ENCODE results near the gene TBX3. TPM values are rescaled to one million over a fixed set of nuclear protein-coding genes. Genes with fewer than 3 reads are reported as not detected.

The TBX3 gene
- total RNA-seq, 5 donors from 2014 or later (not counting 1 experiment from before 2014, with no cell fraction given): 0.26 to 0.44 (median 0.41) TPM; not detected in 2

DNA sequence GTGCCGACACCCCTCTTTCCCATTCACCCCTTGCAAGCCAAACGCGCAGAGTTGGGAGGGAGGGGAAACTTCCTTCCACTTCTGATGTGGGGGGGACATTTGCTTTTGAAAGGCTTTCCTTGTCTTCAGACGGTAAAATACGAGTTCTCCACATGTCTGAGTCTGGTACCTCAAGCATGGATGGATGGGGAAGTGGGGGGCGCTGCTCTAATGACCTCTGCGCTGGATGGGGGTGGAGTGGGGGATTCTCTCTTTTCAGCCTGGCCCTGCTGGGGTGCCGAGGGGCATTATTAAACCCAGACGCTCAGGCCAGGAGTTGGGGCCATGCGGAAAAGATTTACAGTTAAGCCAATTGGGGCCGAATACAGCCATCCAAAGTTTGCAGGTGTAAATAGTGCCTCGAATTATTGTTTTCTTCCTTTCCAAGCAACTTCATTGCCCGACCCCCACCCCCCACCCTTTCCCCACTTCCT, 9.1 kb upstream of the TBX3 start:
- Histone ChIP-seq H3K4me1 (ENCODE audit: control insufficient read depth in 1 of 2, extremely low read depth in 1 of 2, insufficient read depth in 2 of 2, low read length in 2 of 2) (peaks cover 0 to 5% of the 10 kb centered on the region in 2 experiments), H3K36me3 (ENCODE audit: control insufficient read depth in 2 of 2, extremely low read depth in 1 of 2, insufficient read depth in 1 of 2, low read length in 1 of 2) (no peaks in the 10 kb centered on the region), H3K27me3 (replicated peaks in 1 of 2; ENCODE audit: control insufficient read depth in 2 of 2, extremely low read depth in 1 of 2, insufficient read depth in 2 of 2, low read length in 1 of 2) (peaks cover 38 to 68% of the 10 kb centered on the region in 2 experiments), H3K27ac (ENCODE audit: low read length) (no peak overlapping the region), H3K9me3 (no peaks in the 10 kb centered on the region), H3K4me3 (ENCODE audit: control insufficient read depth in 1 of 2, extremely low read depth in 1 of 2, low read length in 1 of 2) (no peak overlapping the region)
- Mint-ChIP-seq H3K4me3 (no peak overlapping the region), H3K36me3 (no peaks in the 10 kb centered on the region), H3K27ac (no peak overlapping the region), H3K9me3 (no peaks in the 10 kb centered on the region), H3K4me1 (peaks cover 0 to 2% (median 0%) of the 10 kb centered on the region in 3 donors), H3K27me3 (peaks cover 71 to 93% of the 10 kb centered on the region in 2 donors)
- ChIA-PET CTCF (no interaction called here), POLR2A (no interaction called here)
- no peak for ATAC-seq (replicated peaks in 1 of 4)
- WGBS (ENCODE audit: insufficient coverage): 5% methylated on average over 6 of the region's 13 CpGs
- DNase-seq: no peak

GRCh38 chr12:114692186-114693058, 8.4 kb upstream of the TBX3 start:
- Histone ChIP-seq H3K27ac (ENCODE audit: low read length) (no peak overlapping the region), H3K27me3 (replicated peaks in 1 of 2; ENCODE audit: control insufficient read depth in 2 of 2, extremely low read depth in 1 of 2, insufficient read depth in 2 of 2, low read length in 1 of 2) (peaks cover 38 to 69% of the 10 kb centered on the region in 2 experiments), H3K36me3 (ENCODE audit: control insufficient read depth in 2 of 2, extremely low read depth in 1 of 2, insufficient read depth in 1 of 2, low read length in 1 of 2) (no peaks in the 10 kb centered on the region), H3K9me3 (no peaks in the 10 kb centered on the region), H3K4me3 (ENCODE audit: control insufficient read depth in 1 of 2, extremely low read depth in 1 of 2, low read length in 1 of 2) (no peak overlapping the region), H3K4me1 (ENCODE audit: control insufficient read depth in 1 of 2, extremely low read depth in 1 of 2, insufficient read depth in 2 of 2, low read length in 2 of 2) (peaks cover 0 to 5% of the 10 kb centered on the region in 2 experiments)
- no peaks in the 10 kb centered on the region for H3K9me3 Mint-ChIP-seq
- H3K27ac Mint-ChIP-seq: no peak overlapping the region
- ATAC-seq (replicated peaks in 1 of 4) (no peak), DNase-seq (no peak)
- H3K27me3 Mint-ChIP-seq: peaks cover 68 to 91% of the 10 kb centered on the region in 2 donors
- 5% methylated on average over 31 of the region's 62 CpGs for WGBS (ENCODE audit: insufficient coverage)
- H3K4me1 Mint-ChIP-seq: peaks cover 0 to 2% (median 0%) of the 10 kb centered on the region in 3 donors
- H3K36me3 Mint-ChIP-seq: no peaks in the 10 kb centered on the region
- POLR2A ChIA-PET: interaction anchor here in 1 of 2 donors (0.6 kb wide), 1 partner anchor 11 kb away, joined by 3 read pairs; no protein-coding TSS in a partner anchor
- H3K4me3 Mint-ChIP-seq: no peak overlapping the region
- CTCF ChIA-PET: no interaction called here

DNA sequence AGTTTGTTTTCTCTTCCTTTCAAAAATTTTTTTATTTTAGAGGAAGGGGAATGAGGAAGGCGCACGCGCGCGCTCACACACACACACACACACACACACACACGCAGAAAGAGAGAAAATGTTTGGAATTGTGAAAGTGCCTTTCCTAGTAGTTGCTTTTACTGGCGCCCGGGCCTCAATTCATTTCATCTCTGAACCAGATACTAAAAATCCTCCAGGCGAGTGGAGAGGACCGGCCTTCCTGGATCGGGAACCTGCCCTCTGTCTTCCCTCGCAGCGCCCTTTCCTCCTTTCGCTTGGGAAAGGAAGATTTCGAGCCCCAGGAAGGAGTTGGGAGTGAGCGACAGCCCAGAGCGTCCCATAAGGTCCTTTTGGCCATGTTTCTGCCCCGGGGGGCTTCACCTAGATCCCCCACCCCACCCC, 7.8 kb upstream of the TBX3 start:
- Histone ChIP-seq H3K9me3 (no peaks in the 10 kb centered on the region), H3K4me3 (ENCODE audit: control insufficient read depth in 1 of 2, extremely low read depth in 1 of 2, low read length in 1 of 2) (no peak overlapping the region), H3K27me3 (replicated peaks in 1 of 2; ENCODE audit: control insufficient read depth in 2 of 2, extremely low read depth in 1 of 2, insufficient read depth in 2 of 2, low read length in 1 of 2) (peaks cover 34 to 69% of the 10 kb centered on the region in 2 experiments), H3K36me3 (ENCODE audit: control insufficient read depth in 2 of 2, extremely low read depth in 1 of 2, insufficient read depth in 1 of 2, low read length in 1 of 2) (no peaks in the 10 kb centered on the region), H3K4me1 (ENCODE audit: control insufficient read depth in 1 of 2, extremely low read depth in 1 of 2, insufficient read depth in 2 of 2, low read length in 2 of 2) (peaks cover 0 to 5% of the 10 kb centered on the region in 2 experiments), H3K27ac (ENCODE audit: low read length) (no peak overlapping the region)
- no peaks in the 10 kb centered on the region for H3K36me3 Mint-ChIP-seq
- CTCF ChIA-PET: no interaction called here
- ATAC-seq (replicated peaks in 1 of 4): no peak
- no peak overlapping the region for H3K27ac Mint-ChIP-seq
- POLR2A ChIA-PET: interaction anchor here in 1 of 2 donors (0.6 kb wide), 1 partner anchor 11 kb away, joined by 3 read pairs; no protein-coding TSS in a partner anchor
- H3K9me3 Mint-ChIP-seq: no peaks in the 10 kb centered on the region
- peaks cover 70 to 91% of the 10 kb centered on the region in 2 donors for H3K27me3 Mint-ChIP-seq
- peaks cover under 1 to 5% (median 2%) of the 10 kb centered on the region in 3 donors for H3K4me1 Mint-ChIP-seq
- no peak for DNase-seq
- H3K4me3 Mint-ChIP-seq: no peak overlapping the region
- WGBS (ENCODE audit: insufficient coverage): 16% methylated on average over 9 of the region's 18 CpGs

- Histone ChIP-seq H3K27ac (ENCODE audit: low read length) (no peak overlapping the region), H3K4me3 (ENCODE audit: control insufficient read depth in 1 of 2, extremely low read depth in 1 of 2, low read length in 1 of 2) (no peak overlapping the region), H3K4me1 (ENCODE audit: control insufficient read depth in 1 of 2, extremely low read depth in 1 of 2, insufficient read depth in 2 of 2, low read length in 2 of 2) (peaks cover 0 to 5% of the 10 kb centered on the region in 2 experiments), H3K9me3 (no peaks in the 10 kb centered on the region), H3K36me3 (ENCODE audit: control insufficient read depth in 2 of 2, extremely low read depth in 1 of 2, insufficient read depth in 1 of 2, low read length in 1 of 2) (no peaks in the 10 kb centered on the region), H3K27me3 (replicated peaks in 1 of 2; ENCODE audit: control insufficient read depth in 2 of 2, extremely low read depth in 1 of 2, insufficient read depth in 2 of 2, low read length in 1 of 2) (peaks cover 34 to 69% of the 10 kb centered on the region in 2 experiments)
- Mint-ChIP-seq H3K9me3 (no peaks in the 10 kb centered on the region), H3K27ac (no peak overlapping the region), H3K4me1 (peaks cover 5 to 9% (median 8%) of the 10 kb centered on the region in 3 donors), H3K36me3 (no peaks in the 10 kb centered on the region), H3K4me3 (no peak overlapping the region), H3K27me3 (peaks cover 74 to 91% of the 10 kb centered on the region in 2 donors)
- ChIA-PET CTCF (no interaction called here), POLR2A (no interaction called here)
- DNase-seq (no peak), ATAC-seq (replicated peaks in 1 of 4) (no peak)
- WGBS (ENCODE audit: insufficient coverage): 75% methylated on average over 1 of the region's 6 CpGs
Observed at GRCh38 chr12:114691196-114691595, 7.2 kb upstream of the TBX3 start.

GRCh38 chr12:114690267-114691135, 6.5 kb upstream of the TBX3 start:
- Histone ChIP-seq H3K27me3 (replicated peaks in 1 of 2; ENCODE audit: control insufficient read depth in 2 of 2, extremely low read depth in 1 of 2, insufficient read depth in 2 of 2, low read length in 1 of 2) (peaks cover 40 to 76% of the 10 kb centered on the region in 2 experiments), H3K27ac (ENCODE audit: low read length) (no peak overlapping the region), H3K4me3 (ENCODE audit: control insufficient read depth in 1 of 2, extremely low read depth in 1 of 2, low read length in 1 of 2) (no peak overlapping the region), H3K9me3 (no peaks in the 10 kb centered on the region), H3K4me1 (ENCODE audit: control insufficient read depth in 1 of 2, extremely low read depth in 1 of 2, insufficient read depth in 2 of 2, low read length in 2 of 2) (peaks cover 0 to 8% of the 10 kb centered on the region in 2 experiments), H3K36me3 (ENCODE audit: control insufficient read depth in 2 of 2, extremely low read depth in 1 of 2, insufficient read depth in 1 of 2, low read length in 1 of 2) (no peaks in the 10 kb centered on the region)
- Mint-ChIP-seq H3K4me3 (no peak overlapping the region), H3K9me3 (no peaks in the 10 kb centered on the region), H3K27ac (no peak overlapping the region), H3K27me3 (peaks cover 70 to 93% of the 10 kb centered on the region in 2 donors), H3K36me3 (no peaks in the 10 kb centered on the region), H3K4me1 (peaks cover 9 to 15% (median 12%) of the 10 kb centered on the region in 3 donors)
- no CpG with 5 or more reads among the region's 8 CpGs for WGBS (ENCODE audit: insufficient coverage)
- ChIA-PET POLR2A (no interaction called here), CTCF (no interaction called here)
- no peak for ATAC-seq (replicated peaks in 1 of 4)
- DNase-seq: no peak

Data from T-cell (primary cell).